ENCODE measurements around the gene SCYGR2.

DNA sequence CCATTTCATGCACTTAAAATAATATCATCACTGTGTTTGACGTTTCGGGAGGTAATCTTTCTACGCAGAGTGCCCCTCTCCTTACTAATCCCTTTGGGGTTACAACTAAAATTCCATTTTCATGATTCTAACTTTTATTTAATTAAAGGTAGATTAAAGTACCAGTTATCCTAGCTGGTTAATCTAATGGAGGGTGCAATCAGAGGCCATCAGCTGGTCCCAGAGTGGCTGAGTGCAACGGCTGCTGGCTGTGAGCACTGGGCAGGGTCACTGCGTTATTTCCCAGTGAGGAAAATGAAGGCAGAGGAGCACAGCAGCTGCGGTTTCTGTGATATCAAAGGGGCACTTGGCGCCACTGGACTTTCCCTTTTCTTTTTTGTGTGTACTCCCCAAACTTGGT is 30.7 kb downstream of the SCYGR2 start:
- TF ChIP-seq, protein P1, sequence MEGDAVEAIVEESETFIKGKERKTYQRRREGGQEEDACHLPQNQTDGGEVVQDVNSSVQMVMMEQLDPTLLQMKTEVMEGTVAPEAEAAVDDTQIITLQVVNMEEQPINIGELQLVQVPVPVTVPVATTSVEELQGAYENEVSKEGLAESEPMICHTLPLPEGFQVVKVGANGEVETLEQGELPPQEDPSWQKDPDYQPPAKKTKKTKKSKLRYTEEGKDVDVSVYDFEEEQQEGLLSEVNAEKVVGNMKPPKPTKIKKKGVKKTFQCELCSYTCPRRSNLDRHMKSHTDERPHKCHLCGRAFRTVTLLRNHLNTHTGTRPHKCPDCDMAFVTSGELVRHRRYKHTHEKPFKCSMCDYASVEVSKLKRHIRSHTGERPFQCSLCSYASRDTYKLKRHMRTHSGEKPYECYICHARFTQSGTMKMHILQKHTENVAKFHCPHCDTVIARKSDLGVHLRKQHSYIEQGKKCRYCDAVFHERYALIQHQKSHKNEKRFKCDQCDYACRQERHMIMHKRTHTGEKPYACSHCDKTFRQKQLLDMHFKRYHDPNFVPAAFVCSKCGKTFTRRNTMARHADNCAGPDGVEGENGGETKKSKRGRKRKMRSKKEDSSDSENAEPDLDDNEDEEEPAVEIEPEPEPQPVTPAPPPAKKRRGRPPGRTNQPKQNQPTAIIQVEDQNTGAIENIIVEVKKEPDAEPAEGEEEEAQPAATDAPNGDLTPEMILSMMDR (conservative IDR thresholded peaks at IDR 0.05; ENCODE audit: low read depth, low read length) = no peak
- TF ChIP-seq EZH2 (IDR thresholded peaks at IDR 0.05; ENCODE audit: low read length, unreplicated experiment) = no peak
